SU-DHL-6 (cell line): ENCODE data around the gene LPXN.

Experiments used
- CTCF ChIP-seq: fragments of 200-600 bp; sonication (generic); IDR thresholded peaks from one replicate; pipeline ENCODE4 v1.5.1; 2017; ENCODE audit warnings: antibody characterized with exemption, mild to moderate bottlenecking, low read length, moderate library complexity; ENCODE audit not compliant: insufficient read depth, poor library complexity, severe bottlenecking
- EZH2phosphoT487 ChIP-seq: fragments of 200-600 bp; sonication (generic), shearing (Covaris generic); conservative IDR thresholded peaks from 2 replicates; pipeline ENCODE4 v1.6.1; 2018; ENCODE audit warnings: mild to moderate bottlenecking, antibody characterized with exemption, low read length, moderate library complexity, mixed read lengths

GRCh38 chr11:58573451-58574104 lies 2.1 kb downstream of the LPXN start:
- TF ChIP-seq CTCF (no peak), EZH2phosphoT487 (no peak)
